H9 (cell line): ENCODE results near the gene MYO5B. TPM values are rescaled to one million over a fixed set of nuclear protein-coding genes. Genes with fewer than 3 reads are reported as not detected.

Source experiments
- DNase-seq: peaks from one replicate; pipeline ENCODE4 v3.0.0-alpha.2; 2017
- H2AFZ ChIP-seq: one replicate; pipeline ENCODE4 v1.6.1; 2013; ENCODE audit warnings: mild to moderate bottlenecking, low read length, control low read depth, moderate library complexity
- H2AK5ac ChIP-seq: 2 replicates; pipeline ENCODE4 v1.6.1; 2013; ENCODE audit warnings: low read length, control low read depth, mixed read lengths; ENCODE audit not compliant: insufficient read length
- H2BK120ac ChIP-seq: one replicate; pipeline ENCODE4 v1.6.1; 2013; ENCODE audit warnings: low read depth, mild to moderate bottlenecking, low read length, control low read depth, inconsistent platforms; ENCODE audit not compliant: poor library complexity, severe bottlenecking
- H2BK12ac ChIP-seq: 2 replicates; pipeline ENCODE4 v1.6.1; 2013; ENCODE audit warnings: low read length, control low read depth, mixed read lengths, low read depth; ENCODE audit not compliant: insufficient read length
- H2BK15ac ChIP-seq: 2 replicates; pipeline ENCODE4 v1.6.1; 2013; ENCODE audit warnings: low read depth, low read length, control low read depth
- H2BK20ac ChIP-seq: one replicate; pipeline ENCODE4 v1.6.1; 2013; ENCODE audit warnings: low read depth, mild to moderate bottlenecking, low read length, control low read depth, inconsistent platforms; ENCODE audit not compliant: poor library complexity, severe bottlenecking
- H2BK5ac ChIP-seq: 2 replicates; pipeline ENCODE4 v1.6.1; 2013; ENCODE audit warnings: low read length, control low read depth, mixed read lengths; ENCODE audit not compliant: insufficient read length
- H3K14ac ChIP-seq: 2 replicates; pipeline ENCODE4 v1.6.1; 2013; ENCODE audit warnings: low read length, control low read depth; ENCODE audit not compliant: insufficient read depth
- H3K18ac ChIP-seq: 2 replicates; pipeline ENCODE4 v1.6.1; 2013; ENCODE audit warnings: low read depth, mild to moderate bottlenecking, mixed read lengths, low read length, control low read depth; ENCODE audit not compliant: insufficient read length
- H3K23ac ChIP-seq: 2 replicates; pipeline ENCODE4 v1.6.1; 2013; ENCODE audit warnings: low read length, control low read depth, mixed read lengths, low read depth; ENCODE audit not compliant: insufficient read length
- H3K23me2 ChIP-seq: 2 replicates; pipeline ENCODE4 v1.6.1; 2013; ENCODE audit warnings: low read depth, mild to moderate bottlenecking, mixed read lengths, low read length, control low read depth; ENCODE audit not compliant: insufficient read length, poor library complexity, severe bottlenecking
- H3K27ac ChIP-seq: 2 replicates; pipeline ENCODE4 v1.5.1; 2013; ENCODE audit warnings: low read length, control low read depth, mixed read lengths, low read depth; ENCODE audit not compliant: insufficient read length
- H3K27me3 ChIP-seq: 2 replicates; pipeline ENCODE4 v1.6.1; 2013; ENCODE audit warnings: low read length, control low read depth, inconsistent platforms; ENCODE audit not compliant: insufficient read depth
- H3K4ac ChIP-seq: 2 replicates; pipeline ENCODE4 v1.6.1; 2013; ENCODE audit warnings: low read depth, mild to moderate bottlenecking, control low read depth, inconsistent platforms, low read length, moderate library complexity
- H3K4me1 ChIP-seq: 2 replicates; pipeline ENCODE4 v1.6.1; 2013; ENCODE audit warnings: low read length, control low read depth, inconsistent platforms; ENCODE audit not compliant: insufficient read depth
- H3K4me2 ChIP-seq: 2 replicates; pipeline ENCODE4 v1.6.1; 2013; ENCODE audit warnings: low read length, control low read depth, mixed read lengths; ENCODE audit not compliant: insufficient read length, insufficient read depth
- H3K56ac ChIP-seq: 2 replicates; pipeline ENCODE4 v1.6.1; 2013; ENCODE audit warnings: low read depth, mild to moderate bottlenecking, mixed read lengths, low read length, control low read depth; ENCODE audit not compliant: insufficient read length
- H3K79me1 ChIP-seq: 2 replicates; pipeline ENCODE4 v1.6.1; 2013; ENCODE audit warnings: low read depth, mild to moderate bottlenecking, moderate library complexity, low read length, control low read depth, inconsistent platforms; ENCODE audit not compliant: insufficient read depth, poor library complexity, severe bottlenecking
- H3K79me2 ChIP-seq: 2 replicates; pipeline ENCODE4 v1.6.1; 2013; ENCODE audit warnings: low read length, control low read depth, inconsistent platforms; ENCODE audit not compliant: insufficient read depth
- H3K9ac ChIP-seq: 2 replicates; pipeline ENCODE4 v1.6.1; 2013; ENCODE audit warnings: low read length, control low read depth, mixed read lengths; ENCODE audit not compliant: insufficient read length; ENCODE audit errors: extremely low read depth
- H3K9me3 ChIP-seq: one replicate; pipeline ENCODE4 v1.6.1; 2013; ENCODE audit warnings: low read depth, low read length, inconsistent platforms; ENCODE audit not compliant: control insufficient read depth
- H3T11ph ChIP-seq: one replicate; pipeline ENCODE4 v1.6.1; 2013; ENCODE audit warnings: mild to moderate bottlenecking, low read length, control low read depth, inconsistent platforms
- H4K20me1 ChIP-seq: one replicate; pipeline ENCODE4 v1.6.1; 2013; ENCODE audit not compliant: control insufficient read depth, insufficient read length, insufficient read depth
- H4K5ac ChIP-seq: 2 replicates; pipeline ENCODE4 v1.6.1; 2013; ENCODE audit warnings: low read depth, mild to moderate bottlenecking, mixed read lengths, low read length, control low read depth; ENCODE audit not compliant: insufficient read length
- H4K8ac ChIP-seq: replicated peaks from 2 replicates; pipeline ENCODE4 v1.6.1; 2013; ENCODE audit warnings: low read length, control low read depth, mixed read lengths, low read depth; ENCODE audit not compliant: insufficient read length
- H4K91ac ChIP-seq: 2 replicates; pipeline ENCODE4 v1.6.1; 2013; ENCODE audit warnings: low read depth, mild to moderate bottlenecking, moderate library complexity, mixed read lengths, low read length, control low read depth; ENCODE audit not compliant: insufficient read length
- H3K27ac Mint-ChIP-seq, 3 experiments: 2 replicates in 2 of 3; 3 replicates in 1 of 3; pipeline ENCODE4 v1.8.0; 2020 to 2021; ENCODE audit warnings: mixed read lengths in 3 of 3, mild to moderate bottlenecking in 1 of 3, moderate library complexity in 1 of 3
- H3K27me3 Mint-ChIP-seq: 2 replicates; pipeline ENCODE4 v1.8.0; 2021; ENCODE audit warnings: low read depth, mild to moderate bottlenecking, moderate library complexity, mixed read lengths
- H3K36me3 Mint-ChIP-seq, 3 experiments: 2 replicates in 2 of 3; 3 replicates in 1 of 3; pipeline ENCODE4 v1.8.0; 2020 to 2021; ENCODE audit warnings: low read depth in 3 of 3, mixed read lengths in 3 of 3; ENCODE audit not compliant: insufficient read depth in 1 of 3
- H3K4me1 Mint-ChIP-seq, 2 experiments: 2 replicates each; pipeline ENCODE4 v1.8.0; 2020; ENCODE audit warnings: mixed read lengths in 2 of 2
- H3K4me3 Mint-ChIP-seq, 2 experiments: 2 replicates in 1 of 2; 3 replicates in 1 of 2; pipeline ENCODE4 v1.8.0; 2020 to 2021; ENCODE audit warnings: mild to moderate bottlenecking in 2 of 2, mixed read lengths in 2 of 2, moderate library complexity in 1 of 2
- H3K9me3 Mint-ChIP-seq, 2 experiments: 2 replicates in 1 of 2; 3 replicates in 1 of 2; pipeline ENCODE4 v1.8.0; 2020; ENCODE audit warnings: mild to moderate bottlenecking in 2 of 2, mixed read lengths in 2 of 2, moderate library complexity in 1 of 2
- WGBS: extraction: QIAGEN DNeasy Blood & Tissue Kit; methylation state at CpG from one replicate; pipeline ENCODE4 v1.1.7; 2013; ENCODE audit warnings: missing lambda C conversion rate, low lambda C conversion rate, mixed read lengths; ENCODE audit not compliant: insufficient read length; ENCODE audit errors: extremely low coverage; 5-methylcytosine and 5-hydroxymethylcytosine counted together
- total RNA-seq: library from RNA; stranded (reverse); gene quantifications from 2 replicates; pipeline ENCODE4 v1.2.1, GENCODE V29; 2021
- TF ChIP-seq, protein P1 (sequence below): fragments of 200-600 bp; sonication (generic); conservative IDR thresholded peaks from 3 replicates; pipeline ENCODE4 v1.8.0; 2021; ENCODE audit warnings: antibody characterized with exemption, mild to moderate bottlenecking

The MYO5B gene
- total RNA-seq, 1 experiment from 2014 or later = 9.3 TPM

DNA sequence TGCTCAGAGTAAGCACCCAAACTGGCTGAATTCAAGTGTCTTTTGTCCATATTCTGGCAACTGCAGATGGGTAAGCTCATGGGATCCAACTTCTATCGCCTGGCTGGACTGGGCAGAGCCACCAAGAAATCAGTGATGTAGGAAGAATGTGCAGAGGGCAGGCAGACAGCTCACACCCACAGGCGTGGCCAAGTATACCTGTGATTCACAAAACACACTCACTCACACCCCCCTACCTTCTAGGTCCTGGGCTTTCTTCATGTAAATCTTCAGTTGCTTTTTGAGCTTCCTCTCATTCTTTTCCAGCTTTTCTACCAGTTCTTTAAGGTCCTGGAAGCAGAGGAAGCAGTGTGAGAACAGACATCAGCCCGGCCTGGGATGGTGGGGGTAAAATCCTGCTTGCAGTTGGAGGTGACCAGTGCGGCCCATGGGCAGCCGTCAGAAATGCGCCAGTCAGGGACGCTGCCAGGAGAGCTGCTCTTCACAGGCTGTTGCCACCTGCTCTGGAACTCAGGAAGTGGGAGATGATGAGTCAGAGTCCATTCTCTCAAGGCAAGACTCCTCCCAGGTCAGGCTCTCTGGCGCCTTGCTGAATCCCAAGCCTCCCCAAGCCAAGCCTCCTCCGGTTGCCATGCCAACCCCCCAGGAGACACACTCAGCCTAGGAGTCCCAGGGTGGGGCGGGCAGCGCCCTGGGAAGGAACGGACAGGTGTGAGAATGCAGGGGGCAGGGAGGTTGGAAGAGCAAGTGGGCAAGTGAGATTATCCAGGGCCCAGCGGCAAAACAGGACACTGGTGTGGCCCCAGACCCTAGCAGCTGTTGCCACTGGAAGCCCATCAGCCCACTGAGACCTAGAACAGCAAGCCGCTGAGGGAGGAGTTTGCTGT, 345.4 kb downstream of the MYO5B start:
- Histone ChIP-seq H2BK5ac (no peak overlapping the region), H3K9ac (no peak overlapping the region), H2AFZ (no peak overlapping the region), H3K23me2 (no peaks in the 10 kb centered on the region), H3K23ac (no peak overlapping the region), H2AK5ac (no peak overlapping the region), H2BK12ac (no peak overlapping the region), H3K27ac (no peak overlapping the region), H2BK20ac (no peak overlapping the region), H3K79me2 (no peaks in the 10 kb centered on the region), H2BK120ac (no peak overlapping the region), H4K20me1 (no peaks in the 10 kb centered on the region), H3K4me2 (no peak overlapping the region), H3K27me3 (no peaks in the 10 kb centered on the region), H3K56ac (no peak overlapping the region), H4K5ac (no peak overlapping the region), H3K4ac (no peak overlapping the region), H4K91ac (no peak overlapping the region), H3K9me3 (no peaks in the 10 kb centered on the region), H2BK15ac (no peak overlapping the region), H4K8ac (no peak overlapping the region), H3K18ac (no peak overlapping the region), H3K4me1 (peaks cover 3% of the 10 kb centered on the region; the same call in 1 of the 2 replicates), H3T11ph (no peak overlapping the region), H3K14ac (no peak overlapping the region), H3K79me1 (no peaks in the 10 kb centered on the region)
- peak; percentile 88 for DNase-seq
- no peaks in the 10 kb centered on the region for H3K9me3 Mint-ChIP-seq
- H3K27ac Mint-ChIP-seq = peak overlapping the region in 1 of 3 experiments; percentile 96; a peak in 3 of 7 replicates
- TF ChIP-seq, protein P1, sequence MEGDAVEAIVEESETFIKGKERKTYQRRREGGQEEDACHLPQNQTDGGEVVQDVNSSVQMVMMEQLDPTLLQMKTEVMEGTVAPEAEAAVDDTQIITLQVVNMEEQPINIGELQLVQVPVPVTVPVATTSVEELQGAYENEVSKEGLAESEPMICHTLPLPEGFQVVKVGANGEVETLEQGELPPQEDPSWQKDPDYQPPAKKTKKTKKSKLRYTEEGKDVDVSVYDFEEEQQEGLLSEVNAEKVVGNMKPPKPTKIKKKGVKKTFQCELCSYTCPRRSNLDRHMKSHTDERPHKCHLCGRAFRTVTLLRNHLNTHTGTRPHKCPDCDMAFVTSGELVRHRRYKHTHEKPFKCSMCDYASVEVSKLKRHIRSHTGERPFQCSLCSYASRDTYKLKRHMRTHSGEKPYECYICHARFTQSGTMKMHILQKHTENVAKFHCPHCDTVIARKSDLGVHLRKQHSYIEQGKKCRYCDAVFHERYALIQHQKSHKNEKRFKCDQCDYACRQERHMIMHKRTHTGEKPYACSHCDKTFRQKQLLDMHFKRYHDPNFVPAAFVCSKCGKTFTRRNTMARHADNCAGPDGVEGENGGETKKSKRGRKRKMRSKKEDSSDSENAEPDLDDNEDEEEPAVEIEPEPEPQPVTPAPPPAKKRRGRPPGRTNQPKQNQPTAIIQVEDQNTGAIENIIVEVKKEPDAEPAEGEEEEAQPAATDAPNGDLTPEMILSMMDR = no peak
- H3K36me3 Mint-ChIP-seq = peaks cover 0 to 6% (median 0%) of the 10 kb centered on the region in 3 experiments; a peak in 4 of 7 replicates
- no peaks in the 10 kb centered on the region; the same call in none of the 2 replicates for H3K27me3 Mint-ChIP-seq
- no CpG with 5 or more reads among the region's 14 CpGs for WGBS
- no peak overlapping the region; a peak in 1 of 5 replicates for H3K4me3 Mint-ChIP-seq
- peaks cover 44% of the 10 kb centered on the region in 2 experiments for H3K4me1 Mint-ChIP-seq
